Breast epithelium (tissue), 4 donors: ENCODE data around the gene TOP3A. TPM values are rescaled to one million over a fixed set of nuclear protein-coding genes. Genes with fewer than 3 reads are reported as not detected.

Experiments used
- DNase-seq, 2 donors: peaks; one replicate each; pipeline ENCODE4 v3.0.0-alpha.2; 2019; ENCODE audit warnings: low spot score in 2 of 2
- H3K27ac ChIP-seq, 2 donors: fragments of 200-600 bp; sonication (generic) in 1 of 2; one replicate each; pipeline ENCODE4 v1.5.1; 2016 to 2019; ENCODE audit warnings: mild to moderate bottlenecking in 1 of 2
- H3K27me3 ChIP-seq, 2 donors: fragments of 200-600 bp; sonication (generic) in 1 of 2; one replicate each; pipeline versions ENCODE4 v1.5.1 to v1.6.0; 2017 to 2019; ENCODE audit warnings: control low read depth in 1 of 2, mild to moderate bottlenecking in 1 of 2
- H3K36me3 ChIP-seq: fragments of 200-600 bp; one replicate; pipeline ENCODE4 v1.5.1; 2019
- H3K4me1 ChIP-seq, 2 donors: fragments of 200-600 bp; sonication (generic); one replicate each; pipeline ENCODE4 v1.5.1; 2016 to 2019; ENCODE audit warnings: control low read depth in 1 of 2
- H3K4me3 ChIP-seq, 3 donors: fragments of 200-600 bp; sonication (generic); 1 replicate in 2 of 3; 2 replicates in 1 of 3; pipeline ENCODE4 v1.5.1; 2016 to 2019; ENCODE audit warnings: mild to moderate bottlenecking in 3 of 3, moderate library complexity in 2 of 3
- H3K9me3 ChIP-seq, 2 donors: fragments of 200-600 bp; sonication (generic) in 1 of 2; one replicate each; pipeline ENCODE4 v1.5.1; 2016 to 2019; ENCODE audit warnings: control low read depth in 1 of 2
- POLR2A ChIP-seq: fragments of 450-650 bp; IDR thresholded peaks from one replicate; pipeline ENCODE4 v1.6.1; 2016; ENCODE audit warnings: antibody characterized with exemption, mild to moderate bottlenecking, moderate library complexity
- POLR2AphosphoS5 ChIP-seq, 3 donors: sonication (generic); formaldehyde crosslinking; IDR thresholded peaks; one replicate each; pipeline ENCODE4 v1.6.1; 2017; ENCODE audit warnings: antibody characterized with exemption in 3 of 3
- intact Hi-C: fragments of 100-400 bp; cut with DNase I; formaldehyde crosslinking; loops from one replicate; pipeline ENCODE4 v1.15.1; 2023; ENCODE audit warnings: low total_unique reads
- total RNA-seq, 3 donors: library from RNA; depleted of rRNA; stranded (reverse); fragments of >200 nt; gene quantifications; one replicate each; pipeline ENCODE4 v1.1.0, GENCODE V29; 2016
- TF ChIP-seq, protein P1 (sequence below), 3 donors: fragments of 450-650 bp; IDR thresholded peaks; one replicate each; pipeline ENCODE4 v1.5.1; 2016 to 2017; ENCODE audit warnings: antibody characterized with exemption in 3 of 3, mild to moderate bottlenecking in 3 of 3, moderate library complexity in 3 of 3

Gene TOP3A
- total RNA-seq, 3 donors from 2014 or later = 25.9 to 46.5 (median 30.1) TPM

- Histone ChIP-seq H3K9me3 (no peaks in the 10 kb centered on the region), H3K4me3 (peak overlapping the region; percentile 66 to 86 (median 84)), H3K27ac (peak overlapping the region; percentile 95 to 98), H3K4me1 (peaks cover 11 to 19% of the 10 kb centered on the region in 2 donors), H3K27me3 (no peaks in the 10 kb centered on the region), H3K36me3 (no peaks in the 10 kb centered on the region)
- intact Hi-C loops = no loop called here
- peak in 1 of 3 donors; percentile 41 for TF ChIP-seq POLR2AphosphoS5 (IDR thresholded peaks at IDR 0.05)
- TF ChIP-seq, protein P1, sequence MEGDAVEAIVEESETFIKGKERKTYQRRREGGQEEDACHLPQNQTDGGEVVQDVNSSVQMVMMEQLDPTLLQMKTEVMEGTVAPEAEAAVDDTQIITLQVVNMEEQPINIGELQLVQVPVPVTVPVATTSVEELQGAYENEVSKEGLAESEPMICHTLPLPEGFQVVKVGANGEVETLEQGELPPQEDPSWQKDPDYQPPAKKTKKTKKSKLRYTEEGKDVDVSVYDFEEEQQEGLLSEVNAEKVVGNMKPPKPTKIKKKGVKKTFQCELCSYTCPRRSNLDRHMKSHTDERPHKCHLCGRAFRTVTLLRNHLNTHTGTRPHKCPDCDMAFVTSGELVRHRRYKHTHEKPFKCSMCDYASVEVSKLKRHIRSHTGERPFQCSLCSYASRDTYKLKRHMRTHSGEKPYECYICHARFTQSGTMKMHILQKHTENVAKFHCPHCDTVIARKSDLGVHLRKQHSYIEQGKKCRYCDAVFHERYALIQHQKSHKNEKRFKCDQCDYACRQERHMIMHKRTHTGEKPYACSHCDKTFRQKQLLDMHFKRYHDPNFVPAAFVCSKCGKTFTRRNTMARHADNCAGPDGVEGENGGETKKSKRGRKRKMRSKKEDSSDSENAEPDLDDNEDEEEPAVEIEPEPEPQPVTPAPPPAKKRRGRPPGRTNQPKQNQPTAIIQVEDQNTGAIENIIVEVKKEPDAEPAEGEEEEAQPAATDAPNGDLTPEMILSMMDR (IDR thresholded peaks at IDR 0.05) = no peak
- DNase-seq = peak; percentile 86 to 91
These were observed 53.7 kb downstream of the TOP3A start for GRCh38 chr17:18261146-18261515.

DNA sequence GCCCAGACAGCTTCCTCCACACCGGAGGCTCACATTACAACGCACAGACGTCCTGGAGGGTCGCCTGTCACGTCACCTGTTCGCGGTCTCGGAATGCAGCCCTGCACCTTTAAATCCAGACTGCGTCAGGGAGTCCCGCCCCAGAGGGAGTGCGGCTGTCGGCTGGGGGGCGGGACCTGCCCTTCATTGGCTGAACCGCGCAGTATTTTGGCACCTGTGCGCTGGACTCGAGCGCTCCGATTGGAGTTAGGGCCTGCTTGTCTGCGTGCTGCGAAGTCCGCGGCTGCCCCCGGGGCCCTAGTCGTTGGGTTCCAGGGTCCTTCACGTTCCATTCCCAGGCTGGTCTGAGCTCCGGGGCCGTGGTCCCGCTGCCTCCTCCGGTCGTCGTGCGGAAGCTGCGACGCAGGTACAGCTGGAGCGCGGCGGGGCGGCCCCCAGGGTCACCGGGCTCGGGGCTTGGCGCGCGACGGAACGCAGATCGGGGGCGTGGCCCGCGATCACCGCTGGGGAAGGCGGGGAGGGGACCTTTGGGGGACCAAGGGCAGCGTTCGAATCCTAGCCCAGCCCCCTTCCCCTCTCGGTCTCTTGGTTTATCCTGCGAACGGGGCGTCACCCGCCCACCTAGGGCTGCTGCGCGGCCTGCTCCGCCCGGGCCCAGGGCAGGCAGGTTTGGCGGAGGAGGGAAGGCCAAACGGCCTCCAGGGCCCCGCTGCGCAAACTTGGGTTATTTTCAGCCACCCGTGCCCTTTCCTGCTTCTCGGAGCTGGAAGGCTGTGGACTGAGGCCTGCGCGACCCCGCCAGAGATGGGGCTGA, 54.3 kb downstream of the TOP3A start, which contains the start of gene MIEF2:
Gene MIEF2, plus strand, starts transcription at position 331 of the 814 bp plus-strand sequence. CDS start 2,059 bp downstream, outside the sequence.
- intact Hi-C loops = no loop called here
- no peaks in the 10 kb centered on the region for H3K9me3 ChIP-seq
- H3K4me1 ChIP-seq = peaks cover 11 to 19% of the 10 kb centered on the region in 2 donors
- TF ChIP-seq POLR2AphosphoS5 (IDR thresholded peaks at IDR 0.05) (peak; percentile 82 to 84 (median 83)), POLR2A (no peak)
- TF ChIP-seq, protein P1 (IDR thresholded peaks at IDR 0.05) = no peak
- H3K27ac ChIP-seq = peak within 1 kb of the TSS; percentile 95 to 98
- no peaks in the 10 kb centered on the region for H3K27me3 ChIP-seq
- peak within 1 kb of the TSS; percentile 66 to 86 (median 84) for H3K4me3 ChIP-seq
- DNase-seq = peak; percentile 96
- H3K36me3 ChIP-seq = no peaks in the 10 kb centered on the region

DNA sequence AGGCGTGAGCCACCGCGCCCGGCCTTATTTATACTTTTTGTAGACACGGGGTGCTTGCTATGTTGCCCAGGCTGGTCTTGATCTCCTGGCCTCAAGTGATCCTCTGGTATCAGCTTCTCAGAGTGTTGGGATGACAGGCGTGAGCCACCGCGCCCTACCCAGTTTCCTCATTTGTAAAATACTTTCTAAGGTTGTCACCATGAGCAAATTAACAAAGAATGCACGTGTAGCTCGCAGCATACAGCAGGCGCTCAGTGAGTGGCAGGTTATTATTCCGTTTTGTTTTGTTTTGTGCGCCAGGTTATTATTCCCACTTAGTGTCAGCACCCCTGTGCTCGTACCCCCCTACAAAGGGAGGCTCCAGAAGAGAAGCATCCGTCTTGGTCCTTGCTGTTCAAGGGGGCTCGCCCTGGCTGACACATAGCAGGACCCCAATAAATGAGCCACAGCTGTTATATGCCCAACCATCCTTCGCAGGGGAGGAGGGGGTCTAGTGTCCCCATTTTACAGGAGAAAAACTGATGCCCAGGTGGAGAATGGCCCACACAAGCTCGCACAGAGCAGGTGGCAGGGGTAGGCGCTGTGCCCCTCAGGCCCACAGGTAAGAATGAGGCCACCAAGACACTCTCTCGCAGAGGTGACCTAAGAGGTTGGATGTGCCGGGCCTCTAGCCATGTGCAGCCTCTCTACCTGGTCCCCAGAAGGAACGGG, 55.0 kb downstream of the TOP3A start:
- H3K9me3 ChIP-seq = no peaks in the 10 kb centered on the region
- intact Hi-C loops = no loop called here
- H3K27ac ChIP-seq = peak overlapping the region; percentile 95 to 98
- DNase-seq = no peak
- TF ChIP-seq POLR2AphosphoS5 (IDR thresholded peaks at IDR 0.05) (no peak), POLR2A (no peak)
- TF ChIP-seq, protein P1 (IDR thresholded peaks at IDR 0.05) = no peak
- H3K36me3 ChIP-seq = no peaks in the 10 kb centered on the region
- H3K27me3 ChIP-seq = no peaks in the 10 kb centered on the region
- H3K4me1 ChIP-seq = peaks cover 11 to 19% of the 10 kb centered on the region in 2 donors
- peak overlapping the region; percentile 66 to 86 (median 84) for H3K4me3 ChIP-seq

GRCh38 chr17:18258356-18259038, 56.3 kb downstream of the TOP3A start, which contains the start of gene FLII:
Gene FLII (minus strand): TSS chr17:18258738. CDS start chr17:18258690, 48 bp downstream.
- Histone ChIP-seq H3K4me1 (peaks cover 11 to 19% of the 10 kb centered on the region in 2 donors), H3K27me3 (no peaks in the 10 kb centered on the region), H3K27ac (peak within 1 kb of the TSS; percentile 96 to 98), H3K4me3 (peak within 1 kb of the TSS; percentile 85 to 94 (median 93)), H3K9me3 (no peaks in the 10 kb centered on the region), H3K36me3 (no peaks in the 10 kb centered on the region)
- no peak for DNase-seq
- intact Hi-C loops = no loop called here
- TF ChIP-seq, protein P1 (IDR thresholded peaks at IDR 0.05) = no peak
- peak; percentile 33 for TF ChIP-seq POLR2A
- peak; percentile 38 to 55 (median 43) for TF ChIP-seq POLR2AphosphoS5 (IDR thresholded peaks at IDR 0.05)
